Parathyroid adenoma (tissue), 2 donors: Measurements from ENCODE around the gene MYBPC2.

Experiments
- H2AFZ ChIP-seq: fragments of 300-600 bp; sonication (generic); one replicate; pipeline ENCODE4 v1.7.0; 2017; ENCODE audit warnings: antibody characterized with exemption, mild to moderate bottlenecking
- H3K27ac ChIP-seq: fragments of 300-600 bp; sonication (generic); one replicate; pipeline ENCODE4 v1.7.0; 2017
- H3K27me3 ChIP-seq: fragments of 300-600 bp; sonication (generic); one replicate; pipeline ENCODE4 v1.7.0; 2017; ENCODE audit warnings: low read length; ENCODE audit not compliant: control insufficient read depth, insufficient read depth
- H3K36me3 ChIP-seq: fragments of 300-600 bp; sonication (generic); one replicate; pipeline ENCODE4 v1.7.0; 2017; ENCODE audit warnings: low read length; ENCODE audit not compliant: control insufficient read depth, insufficient read depth
- H3K4me1 ChIP-seq: fragments of 300-600 bp; sonication (generic); one replicate; pipeline ENCODE4 v1.7.0; 2017; ENCODE audit warnings: control low read depth
- H3K4me2 ChIP-seq: fragments of 300-600 bp; sonication (generic); one replicate; pipeline ENCODE4 v1.7.0; 2017; ENCODE audit warnings: low read length
- H3K4me3 ChIP-seq: fragments of 300-600 bp; sonication (generic); one replicate; pipeline ENCODE4 v1.7.0; 2017; ENCODE audit warnings: low read depth, low read length
- H3K79me2 ChIP-seq: fragments of 300-600 bp; sonication (generic); one replicate; pipeline ENCODE4 v1.7.0; 2017; ENCODE audit warnings: control low read depth
- H3K9ac ChIP-seq: fragments of 300-600 bp; sonication (generic); one replicate; pipeline ENCODE4 v1.7.0; 2017; ENCODE audit warnings: mild to moderate bottlenecking
- H3K9me3 ChIP-seq: fragments of 300-600 bp; sonication (generic); one replicate; pipeline ENCODE4 v1.7.0; 2017; ENCODE audit warnings: low read length; ENCODE audit not compliant: control insufficient read depth
- CTCF ChIP-seq: fragments of 300-600 bp; sonication (generic); IDR thresholded peaks from one replicate; pipeline ENCODE4 v1.7.0; 2017; ENCODE audit warnings: antibody characterized with exemption, mild to moderate bottlenecking
- donor health status: primary hyperparathyroidism.

Gene MYBPC2

GRCh38 chr19:50500060-50500752, 67.5 kb downstream of the MYBPC2 start:
- Histone ChIP-seq H3K36me3 (no peaks in the 10 kb centered on the region), H3K27me3 (no peaks in the 10 kb centered on the region), H3K9ac (no peak overlapping the region), H3K4me3 (no peak overlapping the region), H3K27ac (no peak overlapping the region), H3K9me3 (no peaks in the 10 kb centered on the region), H3K79me2 (no peaks in the 10 kb centered on the region), H3K4me1 (no peaks in the 10 kb centered on the region), H3K4me2 (no peak overlapping the region), H2AFZ (no peak overlapping the region)
- TF ChIP-seq CTCF, result no peak

DNA sequence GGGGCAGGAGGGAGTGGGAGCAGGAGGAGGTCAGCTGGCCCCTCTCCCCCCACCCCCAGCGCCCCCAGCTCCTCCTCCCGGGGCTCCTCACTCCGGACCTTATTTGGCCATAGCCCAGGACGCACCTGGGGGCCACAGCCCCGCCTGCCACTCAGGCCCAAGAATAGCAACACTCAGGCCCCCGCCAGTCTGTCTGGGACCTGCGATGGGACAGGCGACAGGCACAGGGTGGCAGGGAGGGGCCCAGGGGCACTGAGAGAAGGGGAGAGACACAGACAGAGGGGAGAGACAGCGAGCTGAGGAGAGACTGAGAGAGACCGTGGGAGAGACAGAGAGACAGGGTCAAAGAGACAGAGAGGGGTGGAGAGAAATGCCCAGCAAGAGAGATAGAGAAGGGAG, 68.1 kb downstream of the MYBPC2 start:
- H3K27me3 ChIP-seq, result no peaks in the 10 kb centered on the region
- H3K9ac ChIP-seq, result no peak overlapping the region
- no peaks in the 10 kb centered on the region for H3K9me3 ChIP-seq
- H3K4me1 ChIP-seq, result no peaks in the 10 kb centered on the region
- H2AFZ ChIP-seq, result no peak overlapping the region
- H3K27ac ChIP-seq, result no peak overlapping the region
- no peak overlapping the region for H3K4me3 ChIP-seq
- TF ChIP-seq CTCF, result no peak
- H3K4me2 ChIP-seq, result no peak overlapping the region
- no peaks in the 10 kb centered on the region for H3K36me3 ChIP-seq
- H3K79me2 ChIP-seq, result no peaks in the 10 kb centered on the region

DNA sequence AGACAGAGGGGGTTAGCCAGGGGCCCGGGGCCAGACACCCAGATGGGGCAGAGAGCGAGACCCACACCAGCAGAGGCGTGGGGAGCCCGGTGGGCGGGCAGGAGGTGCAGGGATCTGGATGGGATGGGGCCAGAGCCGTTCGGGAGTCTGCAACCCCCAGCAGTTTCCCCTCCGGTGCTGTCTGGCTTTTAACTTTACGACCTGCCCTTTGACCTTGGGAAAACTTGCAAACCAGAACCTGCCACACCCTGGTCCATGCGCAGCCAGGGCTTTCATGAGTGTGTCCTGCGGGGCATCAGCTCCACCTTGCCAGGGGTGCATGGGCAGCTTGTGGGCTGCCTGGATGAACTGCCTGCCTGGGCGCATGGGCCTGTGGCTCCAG, 68.5 kb downstream of the MYBPC2 start:
- no peak overlapping the region for H3K27ac ChIP-seq
- no peaks in the 10 kb centered on the region for H3K4me1 ChIP-seq
- no peaks in the 10 kb centered on the region for H3K79me2 ChIP-seq
- H3K9me3 ChIP-seq, result no peaks in the 10 kb centered on the region
- TF ChIP-seq CTCF, result no peak
- H3K4me2 ChIP-seq, result no peak overlapping the region
- no peak overlapping the region for H3K4me3 ChIP-seq
- H3K9ac ChIP-seq, result no peak overlapping the region
- H2AFZ ChIP-seq, result no peak overlapping the region
- no peaks in the 10 kb centered on the region for H3K36me3 ChIP-seq
- H3K27me3 ChIP-seq, result no peaks in the 10 kb centered on the region

DNA sequence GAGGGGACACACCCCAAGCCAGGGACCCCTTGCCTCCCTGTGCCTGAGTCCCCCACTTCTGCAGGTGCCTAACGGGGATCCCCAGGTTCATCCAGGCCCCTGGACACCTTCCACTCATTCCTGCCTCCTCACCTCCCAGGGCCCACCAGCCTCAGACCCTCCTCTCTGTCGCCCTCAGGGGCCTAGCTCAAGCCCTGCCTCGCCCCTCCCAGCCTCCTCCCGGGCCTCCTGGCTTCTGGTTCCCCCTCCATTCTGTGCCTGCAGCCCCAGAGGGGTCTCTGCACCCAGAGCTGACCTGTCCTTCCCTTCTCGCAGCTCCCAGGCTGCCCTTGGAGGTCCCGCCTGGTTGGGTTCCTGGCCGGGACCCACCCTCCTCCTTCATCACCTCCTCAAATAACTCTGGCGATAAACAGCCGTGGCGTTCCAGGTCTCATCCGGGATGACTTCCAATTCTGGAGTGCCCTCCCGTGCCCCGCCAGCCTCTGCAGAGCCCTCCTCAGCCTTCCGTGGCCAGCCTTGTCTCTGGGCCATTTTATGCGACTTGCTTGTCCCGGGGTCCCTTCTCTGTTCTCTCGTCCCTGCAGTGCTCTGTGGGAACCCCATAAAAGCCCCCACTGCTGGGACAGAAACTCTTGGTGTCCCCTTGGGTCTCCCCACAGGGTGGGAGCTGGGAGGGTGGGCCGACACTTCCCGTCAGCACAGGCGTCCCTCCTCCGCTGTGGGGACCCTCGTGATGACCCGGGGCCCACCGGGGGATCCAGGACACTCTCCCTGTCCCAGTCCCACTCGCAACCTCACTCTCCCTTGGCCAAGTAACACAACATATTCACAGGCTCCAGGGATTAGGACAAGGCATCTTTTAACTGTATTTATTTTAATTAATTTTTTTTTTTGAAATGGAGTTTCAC, 69.1 kb downstream of the MYBPC2 start:
- no peaks in the 10 kb centered on the region for H3K4me1 ChIP-seq
- no peak overlapping the region for H3K4me2 ChIP-seq
- no peak overlapping the region for H2AFZ ChIP-seq
- no peak overlapping the region for H3K27ac ChIP-seq
- H3K79me2 ChIP-seq, result no peaks in the 10 kb centered on the region
- H3K9ac ChIP-seq, result no peak overlapping the region
- H3K4me3 ChIP-seq, result no peak overlapping the region
- no peaks in the 10 kb centered on the region for H3K36me3 ChIP-seq
- no peak for TF ChIP-seq CTCF
- no peaks in the 10 kb centered on the region for H3K9me3 ChIP-seq
- H3K27me3 ChIP-seq, result no peaks in the 10 kb centered on the region
